Erythroblast (primary cell): ENCODE data around the gene GDF10.

Experiments
- GATA1 ChIP-seq: IDR thresholded peaks from 2 replicates; pipeline ENCODE4 v1.6.1; 2011; ENCODE audit warnings: low read depth, mild to moderate bottlenecking, control low read depth, low read length, moderate library complexity
- POLR2A ChIP-seq: IDR thresholded peaks from 2 replicates; pipeline ENCODE4 v1.6.1; 2011; ENCODE audit warnings: mild to moderate bottlenecking, low read length

DNA sequence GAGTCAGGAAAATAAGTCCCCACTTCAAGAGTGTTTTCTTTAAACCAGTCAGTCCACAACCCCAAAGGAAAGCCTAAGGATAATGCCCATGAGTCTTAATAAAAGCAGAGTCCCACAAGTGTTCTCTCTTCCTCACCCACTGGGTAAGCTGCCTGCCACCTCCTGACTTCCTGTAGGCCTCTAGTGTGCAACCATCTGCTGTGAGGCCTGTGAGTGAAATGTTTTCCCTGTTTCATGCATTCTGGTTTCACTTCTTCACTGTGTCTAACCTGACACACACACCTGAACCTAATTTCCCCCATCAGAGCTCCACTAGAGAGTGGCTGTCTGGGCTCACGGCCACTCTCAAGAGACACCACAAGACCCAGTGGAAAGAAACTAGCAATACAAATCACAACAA, 38.9 kb upstream of the GDF10 start:
- no peak for TF ChIP-seq POLR2A
- TF ChIP-seq GATA1, result no peak
